SKM-1 treated with dmso at 0.1 percent for 144 hours (cell line): ENCODE results near the gene PSD4.
"Not testable (repeated sequence)": the region's sequence is repeated elsewhere in the genome, so short reads cannot be mapped to it uniquely, and the experiment has no call there.

Source experiments
- DNase-seq: peaks from one replicate; lab custom pipeline; 2025; ENCODE audit not compliant: unreplicated experiment; lab: John Stamatoyannopoulos, UW

Gene PSD4

GRCh38 chr2:113235347-113236226 is 61.8 kb downstream of the PSD4 start:
- not testable (repeated sequence) for DNase-seq

- DNase-seq: no peak
Observed at GRCh38 chr2:113236367-113237159, 62.8 kb downstream of the PSD4 start.

GRCh38 chr2:113237604-113238160 is 63.9 kb downstream of the PSD4 start:
- DNase-seq: no peak

- no peak for DNase-seq
Observed at GRCh38 chr2:113238871-113239839, 65.4 kb downstream of the PSD4 start.

GRCh38 chr2:113240150-113240914 is 66.6 kb downstream of the PSD4 start:
- DNase-seq: no peak

- no peak for DNase-seq
Observed at GRCh38 chr2:113240915-113241911, 67.4 kb downstream of the PSD4 start.

- DNase-seq: no peak
Observed at GRCh38 chr2:113242327-113242726, 68.6 kb downstream of the PSD4 start.

GRCh38 chr2:113245276-113245711 is 71.5 kb downstream of the PSD4 start:
- no peak for DNase-seq

GRCh38 chr2:113246606-113247005 is 72.8 kb downstream of the PSD4 start:
- DNase-seq: no peak

- DNase-seq: peak; percentile 61
Observed at GRCh38 chr2:113248997-113249770, 75.4 kb downstream of the PSD4 start.

GRCh38 chr2:113251118-113251517 is 77.3 kb downstream of the PSD4 start:
- no peak for DNase-seq

- no peak for DNase-seq
Observed at GRCh38 chr2:113252047-113252590, 78.3 kb downstream of the PSD4 start.

GRCh38 chr2:113253453-113253852 is 79.7 kb downstream of the PSD4 start:
- DNase-seq: no peak

GRCh38 chr2:113255140-113256070 is 81.6 kb downstream of the PSD4 start:
- no peak for DNase-seq

- peak; percentile 58 for DNase-seq
Observed at GRCh38 chr2:113257516-113258264, 83.9 kb downstream of the PSD4 start.
